GM23248 (cell line): ENCODE results near the gene USP6. TPM values are rescaled to one million over a fixed set of nuclear protein-coding genes. Genes with fewer than 3 reads are reported as not detected.

Experiments used
- DNase-seq: peaks from one replicate; pipeline ENCODE4 v3.0.0-alpha.2; 2015
- H2AFZ ChIP-seq: fragments of 200-600 bp; sonication (generic); 2 replicates; pipeline ENCODE4 v1.6.1; 2016; ENCODE audit warnings: antibody characterized with exemption
- H3F3A ChIP-seq: fragments of 200-600 bp; sonication (generic); 2 replicates; pipeline ENCODE4 v1.6.1; 2016; ENCODE audit warnings: mild to moderate bottlenecking, antibody characterized with exemption, mixed run types; ENCODE audit not compliant: insufficient read depth
- H3K27ac ChIP-seq: fragments of 200-600 bp; sonication (generic); 2 replicates; pipeline ENCODE4 v1.5.1; 2016; ENCODE audit warnings: mild to moderate bottlenecking
- H3K27me3 ChIP-seq: fragments of 200-600 bp; sonication (generic); replicated peaks from 2 replicates; pipeline ENCODE4 v1.6.1; 2016; ENCODE audit warnings: mild to moderate bottlenecking; ENCODE audit not compliant: insufficient read depth
- H3K36me3 ChIP-seq: fragments of 200-600 bp; sonication (generic); 2 replicates; pipeline ENCODE4 v1.6.1; 2016; ENCODE audit warnings: low read depth, mild to moderate bottlenecking
- H3K4me1 ChIP-seq: fragments of 200-600 bp; sonication (generic); 2 replicates; pipeline ENCODE4 v1.6.1; 2016; ENCODE audit warnings: mild to moderate bottlenecking; ENCODE audit not compliant: insufficient read depth
- H3K4me2 ChIP-seq: fragments of 200-600 bp; sonication (generic); one replicate; pipeline ENCODE4 v1.6.1; 2016; ENCODE audit warnings: mild to moderate bottlenecking; ENCODE audit not compliant: unreplicated experiment
- H3K4me3 ChIP-seq: fragments of 200-600 bp; sonication (generic); 2 replicates; pipeline ENCODE4 v1.5.1; 2016; ENCODE audit warnings: mild to moderate bottlenecking
- H3K79me2 ChIP-seq: fragments of 200-600 bp; sonication (generic); 2 replicates; pipeline ENCODE4 v1.6.1; 2016; ENCODE audit warnings: mild to moderate bottlenecking; ENCODE audit not compliant: insufficient read depth
- H3K9ac ChIP-seq: fragments of 200-600 bp; sonication (generic); 2 replicates; pipeline ENCODE4 v1.6.1; 2016; ENCODE audit warnings: mild to moderate bottlenecking
- H3K9me2 ChIP-seq: fragments of 200-600 bp; sonication (generic); 2 replicates; pipeline ENCODE4 v1.6.1; 2016; ENCODE audit warnings: mixed run types, mild to moderate bottlenecking, moderate library complexity; ENCODE audit not compliant: insufficient read depth
- H3K9me3 ChIP-seq: fragments of 200-600 bp; sonication (generic); one replicate; pipeline ENCODE4 v1.6.1; 2017; ENCODE audit warnings: low read depth
- H4K20me1 ChIP-seq: fragments of 200-600 bp; sonication (generic); 2 replicates; pipeline ENCODE4 v1.6.0; 2016; ENCODE audit not compliant: insufficient read depth
- EZH2 ChIP-seq: fragments of 200-600 bp; sonication (generic); IDR thresholded peaks from 2 replicates; pipeline ENCODE4 v1.6.1; 2018; ENCODE audit warnings: antibody characterized with exemption, mild to moderate bottlenecking; ENCODE audit not compliant: insufficient read depth, poor library complexity, severe bottlenecking
- EZH2phosphoT487 ChIP-seq: fragments of 200-600 bp; sonication (generic); IDR thresholded peaks from 2 replicates; pipeline ENCODE4 v1.6.1; 2018; ENCODE audit warnings: antibody characterized with exemption, moderate library complexity, mild to moderate bottlenecking, low read depth; ENCODE audit not compliant: insufficient read depth
- WGBS, 2 experiments: methylation state at CpG; one replicate each; pipeline ENCODE4 v1.1.6; 2015 to 2017; ENCODE audit warnings: low lambda C conversion rate in 2 of 2, low coverage in 1 of 2; ENCODE audit errors: missing lambda C conversion rate in 2 of 2; 5-methylcytosine and 5-hydroxymethylcytosine counted together
- in situ Hi-C: fragments of 300-500 bp; cut with MboI; formaldehyde crosslinking; loops from 2 replicates; pipeline ENCODE4 v1.15.0; 2020
- polyA plus RNA-seq: library from polyadenylated mRNA; unstranded; fragments of >200 nt; fragmentation: Nextera tagmentation; extraction: Ambion mirVana; gene quantifications from 2 replicates; pipeline ENCODE4 v1.2.1, GENCODE V29; 2016
- total RNA-seq: library from RNA; depleted of rRNA; stranded (reverse); fragments of >200 nt; shearing (Covaris generic); gene quantifications from 2 replicates; pipeline ENCODE4 v1.2.3, GENCODE V29; 2014

Gene USP6
- total and polyA plus RNA-seq, 2 experiments from 2014 or later: 0.25 TPM; not detected in 1

- Histone ChIP-seq H3F3A (peaks cover 27% of the 10 kb centered on the region), H3K9me3 (peaks cover 14% of the 10 kb centered on the region), H3K27me3 (no peaks in the 10 kb centered on the region), H3K36me3 (peaks cover 43% of the 10 kb centered on the region), H3K9ac (no peak overlapping the region), H3K79me2 (no peaks in the 10 kb centered on the region), H3K4me2 (no peak overlapping the region), H2AFZ (no peak overlapping the region), H3K27ac (no peak overlapping the region), H4K20me1 (no peaks in the 10 kb centered on the region), H3K9me2 (no peaks in the 10 kb centered on the region), H3K4me3 (no peak overlapping the region), H3K4me1 (no peaks in the 10 kb centered on the region)
- TF ChIP-seq EZH2phosphoT487 (no peak), EZH2 (no peak)
- no peak for DNase-seq
- 96 to 97% methylated on average over 10 of the region's 10 CpGs for WGBS, 2 experiments
- in situ Hi-C loops: no loop called here
These were observed 65.9 kb downstream of the USP6 start for GRCh38 chr17:5181509-5182305.

GRCh38 chr17:5182597-5183409, 67.0 kb downstream of the USP6 start:
- no peaks in the 10 kb centered on the region for H3K9me2 ChIP-seq
- H4K20me1 ChIP-seq: no peaks in the 10 kb centered on the region
- no peaks in the 10 kb centered on the region for H3K79me2 ChIP-seq
- H3K9ac ChIP-seq: no peak overlapping the region
- H2AFZ ChIP-seq: no peak overlapping the region
- no peaks in the 10 kb centered on the region for H3K27me3 ChIP-seq
- in situ Hi-C loops: no loop called here
- TF ChIP-seq EZH2phosphoT487: no peak
- TF ChIP-seq EZH2: no peak
- peaks cover 14% of the 10 kb centered on the region for H3K9me3 ChIP-seq
- no peak overlapping the region for H3K4me3 ChIP-seq
- no peak overlapping the region for H3K4me2 ChIP-seq
- H3K27ac ChIP-seq: no peak overlapping the region
- peaks cover 38% of the 10 kb centered on the region for H3K36me3 ChIP-seq
- 98 to 99% methylated on average over 6 of the region's 6 CpGs for WGBS, 2 experiments
- H3K4me1 ChIP-seq: no peaks in the 10 kb centered on the region
- no peak for DNase-seq
- H3F3A ChIP-seq: peaks cover 27% of the 10 kb centered on the region

GRCh38 chr17:5183410-5183793, 67.6 kb downstream of the USP6 start:
- Histone ChIP-seq H3K4me1 (no peaks in the 10 kb centered on the region), H3K9me2 (no peaks in the 10 kb centered on the region), H3K9ac (no peak overlapping the region), H4K20me1 (no peaks in the 10 kb centered on the region), H3K4me3 (no peak overlapping the region), H3F3A (peaks cover 27% of the 10 kb centered on the region), H3K27me3 (no peaks in the 10 kb centered on the region), H2AFZ (no peak overlapping the region), H3K9me3 (peaks cover 17% of the 10 kb centered on the region), H3K27ac (no peak overlapping the region), H3K4me2 (no peak overlapping the region), H3K36me3 (peaks cover 32% of the 10 kb centered on the region), H3K79me2 (no peaks in the 10 kb centered on the region)
- no peak for DNase-seq
- in situ Hi-C loops: no loop called here
- no peak for TF ChIP-seq EZH2
- no peak for TF ChIP-seq EZH2phosphoT487

GRCh38 chr17:5184288-5184687, 68.5 kb downstream of the USP6 start:
- no peak for DNase-seq
- Histone ChIP-seq H3K4me2 (no peak overlapping the region), H3K27ac (no peak overlapping the region), H3K36me3 (peaks cover 30% of the 10 kb centered on the region), H2AFZ (no peak overlapping the region), H3K4me1 (no peaks in the 10 kb centered on the region), H3F3A (peaks cover 27% of the 10 kb centered on the region), H3K9me3 (peaks cover 17% of the 10 kb centered on the region), H4K20me1 (no peaks in the 10 kb centered on the region), H3K9ac (no peak overlapping the region), H3K9me2 (no peaks in the 10 kb centered on the region), H3K27me3 (no peaks in the 10 kb centered on the region), H3K79me2 (peaks cover 3% of the 10 kb centered on the region), H3K4me3 (no peak overlapping the region)
- WGBS, 2 experiments: 95 to 100% methylated on average over 2 of the region's 2 CpGs
- TF ChIP-seq EZH2: no peak
- TF ChIP-seq EZH2phosphoT487: no peak
- in situ Hi-C loops: no loop called here
